Measurements from ENCODE around the gene WFDC1.

- no peak for TF ChIP-seq EZH2phosphoT487 (IDR thresholded peaks at IDR 0.05; ENCODE audit: borderline replicate concordance)
- TF ChIP-seq CTCF (conservative IDR thresholded peaks at IDR 0.05; ENCODE audit: low read length) = no peak
Observed at GRCh38 chr16:84306564-84306963, 11.9 kb downstream of the WFDC1 start.
